C4-2B (cell line): ENCODE results near the gene PRDX3.
A peak's percentile ranks its signal among the peaks of the same experiment; 100 is the strongest.

Experiments used
- CTCF ChIP-seq: fragments of 450-650 bp; conservative IDR thresholded peaks from 2 replicates; pipeline ENCODE4 v1.5.1; 2017; ENCODE audit warnings: mild to moderate bottlenecking
- ZFX ChIP-seq: fragments of 450-650 bp; IDR thresholded peaks from 2 replicates; pipeline ENCODE4 v1.6.1; 2017

- TF ChIP-seq CTCF (peak; percentile 95), ZFX (peak; percentile 76)
Observed at GRCh38 chr10:119206603-119207365, 28.2 kb upstream of the PRDX3 start.
